SH-SY5Y (cell line): ENCODE data around the gene CXCL14.

ENCODE experiments used
- GATA2 ChIP-seq: IDR thresholded peaks from 2 replicates; pipeline ENCODE4 v1.6.1; 2011; ENCODE audit warnings: mild to moderate bottlenecking, low read depth, low read length
- GATA3 ChIP-seq: IDR thresholded peaks from 2 replicates; pipeline ENCODE4 v1.6.1; 2011; ENCODE audit warnings: low read depth, mild to moderate bottlenecking, low read length, moderate library complexity

The CXCL14 gene

DNA sequence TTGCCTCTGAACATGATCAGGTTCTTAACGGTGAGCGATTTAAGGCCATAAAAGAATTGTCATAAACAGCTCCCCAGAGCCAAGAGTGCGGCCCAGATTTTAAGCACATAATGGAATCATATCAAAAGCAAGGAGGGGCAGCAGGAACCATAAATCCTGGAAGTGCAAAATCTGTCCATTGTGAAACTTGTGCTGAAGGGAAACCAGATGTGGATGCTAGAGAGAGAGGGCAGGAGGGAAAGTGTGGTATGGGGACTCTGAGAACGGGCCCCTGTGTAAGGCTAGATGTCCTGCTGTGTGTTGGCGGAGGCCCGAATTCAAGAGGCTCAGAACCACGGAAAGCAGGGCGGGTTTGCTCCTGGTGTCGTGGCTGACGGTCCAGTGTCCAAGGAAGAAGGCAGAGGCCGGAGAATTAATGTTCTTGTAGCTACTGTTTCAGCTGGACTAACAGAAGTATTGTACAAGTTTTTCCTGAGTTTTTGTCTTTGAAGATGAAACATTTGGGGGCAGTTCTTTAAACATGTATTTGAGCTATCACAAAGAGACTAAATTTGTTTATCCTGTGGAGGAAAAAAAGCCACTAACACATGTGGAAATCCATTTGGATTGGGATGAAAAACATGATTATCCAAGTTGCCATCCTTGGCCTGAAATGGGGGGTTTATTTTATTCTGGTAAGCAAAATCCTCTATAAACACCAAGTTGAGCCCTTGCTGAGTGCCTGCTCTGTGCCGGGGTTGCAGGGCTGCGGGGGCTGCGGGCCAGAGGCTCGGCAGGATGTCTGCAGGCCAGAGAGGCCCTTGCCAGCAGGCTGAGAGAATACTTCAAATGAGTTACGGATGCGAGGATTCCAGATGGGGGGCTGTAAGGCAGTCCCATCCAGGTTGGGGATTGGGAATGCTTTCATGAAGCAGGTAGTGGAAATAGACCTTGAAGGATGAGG, 9.2 kb upstream of the CXCL14 start:
- TF ChIP-seq GATA2 (no peak), GATA3 (no peak)

DNA sequence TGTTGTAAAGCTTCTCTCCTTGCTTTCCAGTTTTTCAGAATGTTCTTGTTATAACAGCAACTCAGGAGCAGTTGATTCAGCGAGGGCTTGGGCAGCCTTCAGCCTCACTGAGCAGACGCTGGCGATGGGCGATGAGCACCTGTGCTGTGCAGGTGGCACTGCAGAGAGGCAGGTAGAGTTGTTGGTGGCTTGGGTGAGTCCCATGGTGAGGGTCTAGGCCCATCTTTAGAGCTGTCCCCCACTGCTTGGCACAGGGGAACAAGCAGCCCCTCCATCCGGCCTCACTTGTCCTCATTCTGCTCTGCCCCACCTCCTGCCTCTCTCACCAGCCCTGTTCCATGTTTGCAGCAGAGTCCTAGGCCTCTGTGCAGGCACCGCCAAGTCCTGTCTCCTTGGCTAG, 6.1 kb upstream of the CXCL14 start:
- no peak for TF ChIP-seq GATA2
- no peak for TF ChIP-seq GATA3

DNA sequence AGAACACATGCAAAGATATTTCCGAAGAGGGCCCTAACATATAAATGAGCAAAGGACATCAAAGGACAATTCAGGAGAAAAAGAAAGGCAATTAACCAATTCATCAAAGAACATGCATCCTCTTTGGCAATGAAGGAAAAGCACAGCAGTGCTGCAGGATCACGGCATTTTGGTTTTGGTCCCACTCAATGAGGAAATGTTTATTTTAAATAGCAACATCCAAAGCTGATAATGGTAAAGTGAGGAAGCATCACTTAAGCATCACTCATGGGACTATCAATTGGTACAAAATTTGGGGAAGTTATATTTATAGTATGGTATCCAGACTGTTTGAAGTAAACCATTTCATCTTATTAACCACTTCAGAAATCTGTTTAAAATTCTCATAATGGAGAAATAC, 5.5 kb upstream of the CXCL14 start:
- no peak for TF ChIP-seq GATA3
- no peak for TF ChIP-seq GATA2

DNA sequence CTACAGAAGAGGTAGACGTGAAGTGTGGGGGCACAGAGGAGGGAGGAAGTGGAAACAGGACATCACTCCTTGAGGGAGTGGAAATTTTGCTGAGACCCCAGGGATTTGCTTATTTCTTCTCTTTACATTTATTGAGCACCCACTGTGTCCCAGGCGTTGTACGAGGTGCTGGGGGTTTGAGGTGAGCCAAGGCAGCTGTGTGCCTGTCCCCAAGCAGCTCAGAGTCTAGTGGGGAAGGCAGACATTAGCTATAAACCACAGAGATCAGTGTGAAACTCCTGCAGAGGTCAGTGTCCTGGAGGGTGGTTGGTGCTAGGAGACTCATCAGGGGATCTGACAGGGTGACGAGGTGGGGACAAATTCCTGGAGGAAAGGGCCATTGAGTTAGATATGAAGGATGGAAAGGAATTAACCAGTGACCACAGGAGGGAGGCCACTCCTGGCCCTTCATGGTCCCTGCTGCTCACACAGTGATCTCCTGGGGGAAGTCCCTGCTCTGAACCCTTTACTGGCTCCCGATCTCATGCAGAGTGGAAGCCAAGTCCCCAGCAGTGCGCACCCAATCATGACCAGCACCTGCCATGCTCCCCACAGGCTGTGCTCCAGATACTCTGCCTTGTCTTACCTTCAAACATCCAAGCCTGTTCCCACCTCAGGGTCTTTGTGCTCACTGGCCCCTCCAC, 3.4 kb upstream of the CXCL14 start:
- TF ChIP-seq GATA3 (no peak), GATA2 (no peak)

DNA sequence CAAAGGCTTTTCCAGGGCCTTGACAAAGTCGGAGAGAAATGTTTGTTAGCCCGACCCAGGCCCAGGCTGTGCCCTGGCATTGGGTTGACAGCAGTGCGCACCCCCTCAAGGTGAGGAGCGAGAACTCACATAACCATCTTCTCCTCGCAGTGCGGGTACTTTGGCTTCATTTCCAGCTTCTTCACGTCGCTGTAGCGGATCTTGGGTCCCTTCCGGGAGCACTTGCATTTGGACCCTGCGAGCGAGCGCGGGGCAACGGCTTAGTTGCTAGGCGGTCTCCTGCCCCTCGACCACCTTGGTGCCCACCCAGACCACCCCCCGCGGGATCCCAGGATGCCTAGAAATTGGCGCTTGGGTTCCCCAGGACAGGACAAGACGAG, 496 bp downstream of the CXCL14 start:
- TF ChIP-seq GATA3 = no peak
- no peak for TF ChIP-seq GATA2

DNA sequence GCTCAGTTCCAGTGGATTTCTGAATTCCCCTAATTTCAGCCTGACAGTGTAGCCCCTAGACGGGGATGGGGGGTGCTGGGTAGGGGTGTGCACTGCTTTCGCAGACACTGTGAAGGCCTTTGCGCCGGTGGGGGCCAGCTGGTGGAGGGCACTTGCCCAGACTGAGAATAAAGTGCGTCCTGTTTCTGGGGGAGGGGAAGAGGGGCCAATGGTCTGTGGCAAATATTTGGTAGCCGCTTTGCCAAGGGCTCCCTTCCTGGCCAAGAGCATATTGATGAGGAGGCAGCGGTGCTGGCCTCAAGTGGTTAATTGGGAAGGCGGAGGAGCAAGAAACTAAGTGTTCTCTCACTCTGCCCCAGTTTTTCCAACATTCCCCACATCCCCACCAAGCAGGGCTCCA, 1.4 kb downstream of the CXCL14 start:
- TF ChIP-seq GATA3 = no peak
- TF ChIP-seq GATA2 = no peak

DNA sequence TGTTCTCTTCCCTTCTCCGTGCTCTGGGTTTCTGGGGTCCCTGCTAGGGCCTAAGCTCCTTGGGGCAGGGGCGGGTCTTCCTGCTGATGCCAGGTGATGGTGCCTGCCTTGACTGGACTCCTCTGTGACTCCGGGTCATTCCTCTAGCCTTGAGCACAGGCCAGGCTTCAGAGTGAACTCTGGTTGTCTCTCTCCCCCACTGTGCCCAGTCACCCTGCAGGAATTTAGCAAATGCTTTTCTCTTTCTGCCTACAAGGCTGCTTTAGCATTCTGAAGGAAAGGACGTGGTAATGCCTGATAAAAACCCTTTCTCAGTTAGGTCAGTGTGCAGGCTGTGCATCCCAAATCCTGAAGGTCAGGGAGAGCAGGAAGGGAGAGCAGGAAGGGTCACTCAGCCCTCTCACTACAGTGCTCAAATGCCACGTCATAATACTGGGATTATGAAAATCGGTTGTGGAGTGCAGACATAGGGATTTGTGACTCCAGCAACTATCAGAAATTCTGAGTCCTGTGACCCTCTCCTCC, 2.7 kb downstream of the CXCL14 start:
- no peak for TF ChIP-seq GATA3
- no peak for TF ChIP-seq GATA2

DNA sequence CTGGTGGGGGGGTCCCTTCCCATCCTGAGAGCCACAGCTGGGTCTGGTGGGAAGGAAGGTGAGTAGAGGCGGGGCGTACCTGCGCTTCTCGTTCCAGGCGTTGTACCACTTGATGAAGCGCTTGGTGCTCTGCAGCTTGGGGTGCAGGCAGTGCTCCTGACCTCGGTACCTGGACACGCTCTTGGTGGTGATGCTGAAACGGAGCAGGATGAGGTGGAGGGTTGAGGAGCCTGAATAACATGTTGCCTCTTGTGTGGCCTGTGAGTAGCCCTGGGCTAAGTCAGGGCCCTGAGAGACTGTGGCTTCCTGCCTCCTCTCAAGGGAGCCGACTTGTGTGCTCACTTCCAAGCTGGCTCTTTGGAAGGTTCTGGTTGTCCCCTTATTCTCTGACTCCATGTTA, 4.3 kb downstream of the CXCL14 start:
- TF ChIP-seq GATA2 (no peak), GATA3 (no peak)

DNA sequence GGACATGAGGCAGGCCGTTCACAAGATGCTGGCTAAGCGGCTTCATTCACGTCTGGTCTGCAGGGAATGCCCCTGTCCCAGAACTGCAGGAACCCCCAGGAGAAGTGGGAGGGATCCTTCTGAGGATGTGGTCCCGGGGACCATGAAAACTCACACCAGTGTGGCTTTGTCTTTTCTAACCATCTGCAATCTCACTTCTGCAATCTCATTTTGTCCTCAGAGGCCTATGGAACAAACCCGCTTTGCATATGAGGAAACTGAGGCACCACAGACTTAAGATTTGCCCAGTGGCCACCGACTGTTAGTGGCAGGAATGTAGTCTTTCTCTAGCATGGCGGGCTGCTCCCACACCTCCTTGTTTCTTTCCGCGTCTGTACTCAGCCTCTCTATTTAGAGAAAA, 6.9 kb downstream of the CXCL14 start:
- no peak for TF ChIP-seq GATA2
- no peak for TF ChIP-seq GATA3

DNA sequence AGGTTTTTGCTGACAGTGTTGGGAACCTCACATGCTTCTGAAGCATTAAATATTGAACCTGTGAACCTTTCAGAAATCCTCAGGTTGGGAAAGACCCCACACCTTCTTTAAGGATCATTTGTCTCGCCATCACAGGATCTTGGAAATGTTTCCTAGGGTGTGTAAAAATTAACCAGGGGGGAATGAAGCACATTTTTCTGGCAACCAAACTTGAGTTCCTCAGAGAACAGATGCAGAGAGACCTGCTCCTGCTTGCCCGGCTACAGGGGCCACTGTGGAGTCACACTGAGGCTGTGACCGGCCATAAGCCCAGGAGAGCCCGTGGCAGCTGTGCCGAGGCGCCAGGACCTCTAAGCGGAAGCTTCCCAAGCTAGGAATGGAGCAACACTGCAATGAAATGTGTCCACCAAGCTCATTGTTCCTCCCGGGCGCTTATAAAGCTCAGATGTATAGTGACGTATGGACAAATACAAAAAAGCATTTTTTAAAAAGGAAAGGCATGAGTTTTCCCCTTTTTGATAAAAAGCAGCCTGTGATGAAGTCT, 7.7 kb downstream of the CXCL14 start:
- no peak for TF ChIP-seq GATA2
- no peak for TF ChIP-seq GATA3

DNA sequence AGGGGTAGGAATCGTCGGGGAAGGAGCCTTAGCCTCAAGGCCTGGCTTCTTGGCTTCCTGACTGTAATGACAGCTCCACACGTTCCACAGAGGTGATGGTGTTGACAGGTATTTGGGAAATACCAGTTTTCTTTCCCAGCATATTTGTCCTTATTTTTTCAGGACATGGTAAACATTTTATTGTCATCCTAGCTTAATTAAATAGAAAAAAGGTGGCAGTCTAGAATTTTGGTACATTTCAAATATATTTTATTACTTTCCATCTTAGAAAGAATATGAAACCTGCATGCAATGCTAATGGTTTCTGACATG, 8.4 kb downstream of the CXCL14 start:
- no peak for TF ChIP-seq GATA2
- no peak for TF ChIP-seq GATA3

DNA sequence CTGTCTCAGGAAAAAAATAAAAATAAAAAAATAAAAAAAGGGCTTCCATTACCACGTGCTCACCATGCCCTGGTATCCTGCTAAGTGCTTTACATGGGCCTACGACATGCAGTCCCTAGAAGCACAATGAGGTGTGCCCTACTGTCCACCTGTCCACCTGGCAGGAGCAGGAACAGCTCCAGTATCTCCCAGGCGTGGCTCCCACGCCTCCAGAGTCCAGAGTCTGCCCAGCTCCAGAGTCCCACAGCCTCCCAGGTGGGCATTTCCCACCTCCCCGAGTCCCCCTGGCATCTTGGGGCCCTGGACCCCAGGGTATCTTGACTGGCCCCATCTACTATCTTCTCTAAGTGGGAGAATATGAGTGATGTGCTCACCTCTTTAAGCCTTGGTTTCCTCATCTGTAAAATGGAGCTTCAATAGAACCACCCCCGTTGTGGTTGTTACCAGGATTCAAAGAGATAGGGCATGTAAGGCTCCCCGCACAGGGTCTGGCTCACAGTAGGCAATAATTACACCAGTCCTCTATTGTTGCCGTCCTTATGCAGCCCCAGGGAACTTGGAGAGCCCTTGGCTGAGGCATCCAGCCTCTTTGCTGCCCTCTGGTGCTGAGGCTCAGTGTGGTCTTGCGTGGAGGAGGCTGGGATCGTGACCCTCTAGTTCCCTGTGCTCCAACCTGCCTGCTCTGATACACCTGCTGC, 8.9 kb downstream of the CXCL14 start:
- TF ChIP-seq GATA2 = no peak
- no peak for TF ChIP-seq GATA3

DNA sequence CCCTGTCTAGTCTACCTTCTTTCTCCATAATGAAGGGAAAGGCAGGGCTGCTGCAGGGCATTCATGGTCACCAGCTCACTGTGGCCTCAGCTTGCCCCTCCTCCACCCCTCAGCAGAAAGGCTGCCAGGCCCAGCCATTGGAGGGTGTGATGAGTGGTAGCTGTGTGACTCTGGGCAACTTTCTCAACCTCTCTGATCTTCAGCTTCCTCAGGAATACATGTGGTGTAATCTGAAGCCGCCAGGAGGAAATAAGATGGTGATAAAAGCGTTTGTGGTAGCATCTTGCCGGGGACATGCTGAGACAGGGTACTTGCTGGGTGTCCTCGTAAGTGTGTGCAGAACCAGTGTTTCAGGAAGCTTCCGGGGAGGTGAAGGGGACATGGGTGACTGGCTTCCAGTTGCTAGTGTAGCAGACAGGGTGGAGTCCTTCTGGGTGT, 9.8 kb downstream of the CXCL14 start:
- no peak for TF ChIP-seq GATA2
- no peak for TF ChIP-seq GATA3

DNA sequence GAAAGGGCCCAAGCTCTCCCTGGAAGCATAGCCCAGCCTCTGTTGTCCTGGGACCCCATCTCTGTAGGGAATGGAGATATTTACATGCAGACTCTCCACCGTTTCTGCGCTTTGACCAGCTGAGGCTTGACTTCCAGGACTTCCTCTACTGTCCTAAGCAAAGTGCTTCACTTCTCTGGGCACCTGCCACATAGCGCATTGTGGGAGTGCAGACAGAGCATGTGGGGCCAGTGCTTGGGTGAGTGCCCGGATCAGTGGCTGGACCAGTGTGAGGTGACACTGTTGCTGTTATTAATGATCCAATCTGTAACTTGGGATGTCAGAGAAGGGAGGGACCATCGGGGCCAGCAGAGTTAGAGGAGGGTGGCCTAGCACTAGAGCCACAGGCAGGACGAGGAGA, 10.5 kb downstream of the CXCL14 start:
- TF ChIP-seq GATA2 = no peak
- TF ChIP-seq GATA3 = no peak
